Measurements from ENCODE around the gene SLC50A1.
"Not testable (repeated sequence)": the region's sequence is repeated elsewhere in the genome, so short reads cannot be mapped to it uniquely, and the experiment has no call there.

Gene SLC50A1

DNA sequence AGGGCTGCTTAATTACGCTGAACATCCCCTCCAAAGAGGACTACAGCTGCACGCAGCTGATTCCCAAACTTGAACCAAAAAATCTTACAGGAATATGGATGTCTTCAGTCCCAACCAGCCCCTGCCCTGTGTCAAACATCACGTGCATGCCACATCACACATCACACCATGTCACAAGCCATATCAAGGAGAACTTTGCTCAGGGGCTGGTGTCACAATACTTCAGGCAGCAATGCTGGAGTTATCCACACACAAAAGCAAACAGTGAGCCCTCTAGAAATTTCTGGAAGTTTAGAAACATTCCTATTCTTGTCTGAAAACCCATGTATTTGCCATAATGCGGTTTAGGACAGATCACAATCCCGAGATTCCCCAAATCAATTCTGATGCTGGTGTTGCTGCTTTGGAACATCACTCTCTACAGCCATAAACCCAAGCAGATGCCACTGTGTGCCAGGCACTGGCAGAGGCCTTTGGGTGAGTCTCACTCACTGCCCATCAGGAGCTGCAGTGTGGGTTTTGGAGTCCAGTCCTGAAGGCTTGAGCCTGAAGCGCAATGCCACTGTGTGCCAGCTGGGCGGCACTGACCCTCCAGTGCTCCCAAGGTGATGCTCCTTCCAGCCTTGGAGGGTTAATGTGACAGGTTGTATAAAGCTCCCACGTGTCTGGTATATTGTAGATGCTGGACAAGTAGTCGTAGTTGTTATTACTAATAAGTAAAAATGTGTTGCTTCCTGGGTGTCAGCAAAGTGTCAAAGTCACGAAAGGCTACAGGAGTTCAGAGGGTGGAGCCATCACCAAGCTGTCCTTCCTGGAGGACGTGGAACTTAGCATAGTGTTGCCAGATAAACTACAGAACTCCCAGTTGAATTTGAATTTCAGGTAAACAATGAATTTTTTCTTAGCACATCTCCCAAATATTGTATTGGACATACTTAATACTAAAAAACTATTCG, 28.1 kb upstream of the SLC50A1 start:
- no peak for DNase-seq
- Mint-ChIP-seq H3K4me1 (ENCODE audit: low read depth) (no peaks in the 10 kb centered on the region), H3K27me3 (no peaks in the 10 kb centered on the region), H3K4me3 (no peak overlapping the region), H3K9me3 (no peaks in the 10 kb centered on the region), H3K27ac (no peak overlapping the region), H3K36me3 (ENCODE audit: low read depth) (no peaks in the 10 kb centered on the region)

DNA sequence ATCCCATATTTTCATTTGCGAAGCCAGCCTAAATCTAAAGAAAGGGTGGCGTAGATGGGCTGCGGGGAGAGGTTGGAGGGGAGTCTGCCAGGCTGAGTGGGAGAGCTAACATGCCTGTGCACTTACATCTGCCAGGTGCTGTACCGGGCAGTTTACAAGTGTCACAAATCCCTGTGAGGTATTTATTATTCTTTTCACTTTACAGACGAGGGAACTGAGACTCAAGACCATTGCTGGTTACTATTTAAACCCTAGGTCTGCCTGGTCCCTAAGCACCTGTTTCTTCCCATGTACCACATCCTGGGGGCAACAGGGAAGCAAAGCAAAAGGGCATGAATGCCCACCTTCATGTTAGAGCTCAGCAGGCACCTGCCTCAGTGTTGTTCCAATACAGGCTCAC, 27.4 kb upstream of the SLC50A1 start:
- no peak for DNase-seq
- no peaks in the 10 kb centered on the region for H3K36me3 Mint-ChIP-seq (ENCODE audit: low read depth)
- H3K4me1 Mint-ChIP-seq (ENCODE audit: low read depth): no peaks in the 10 kb centered on the region
- H3K9me3 Mint-ChIP-seq: no peaks in the 10 kb centered on the region
- H3K4me3 Mint-ChIP-seq: no peak overlapping the region
- no peaks in the 10 kb centered on the region for H3K27me3 Mint-ChIP-seq
- H3K27ac Mint-ChIP-seq: no peak overlapping the region

DNA sequence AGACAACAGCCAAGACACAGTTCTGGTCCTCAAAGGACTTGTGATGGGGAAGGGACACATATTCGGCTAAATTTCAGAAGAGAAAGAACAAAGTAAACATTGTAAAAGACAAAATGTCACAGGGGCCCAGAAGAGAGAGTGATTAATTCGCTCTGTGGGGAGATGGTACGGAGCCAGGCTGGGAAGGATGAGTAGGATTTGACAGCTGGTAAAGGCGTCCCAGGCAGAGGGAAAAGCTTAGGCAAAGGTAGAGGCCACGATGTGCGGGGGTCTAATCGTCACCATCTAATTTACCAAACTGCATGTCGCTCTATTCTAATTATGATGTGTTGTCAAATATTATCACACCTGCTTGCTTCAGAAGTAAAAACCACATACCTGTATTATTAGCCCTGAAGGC, 25.3 kb upstream of the SLC50A1 start:
- Mint-ChIP-seq H3K9me3 (no peaks in the 10 kb centered on the region), H3K36me3 (ENCODE audit: low read depth) (no peaks in the 10 kb centered on the region), H3K27ac (no peak overlapping the region), H3K4me3 (no peak overlapping the region), H3K27me3 (no peaks in the 10 kb centered on the region), H3K4me1 (ENCODE audit: low read depth) (no peaks in the 10 kb centered on the region)
- DNase-seq: no peak

DNA sequence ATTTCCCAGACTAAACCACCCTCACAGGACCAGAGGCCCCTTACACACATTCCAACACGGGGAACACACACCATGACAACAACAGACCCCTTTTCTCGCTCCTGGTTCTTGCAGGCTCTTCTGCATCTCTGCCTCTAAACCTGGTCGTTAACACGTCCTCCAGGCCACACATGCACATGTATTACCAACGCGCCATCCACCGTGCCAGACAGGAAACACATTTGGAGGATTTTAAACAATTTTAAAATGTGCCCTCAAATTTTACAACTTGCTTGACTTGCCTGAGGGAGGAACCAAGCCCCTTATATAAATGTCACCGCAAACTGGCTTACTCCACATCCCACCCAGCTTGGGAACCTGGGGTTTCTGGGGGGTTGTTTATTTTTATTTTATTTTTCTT, 24.8 kb upstream of the SLC50A1 start:
- no peaks in the 10 kb centered on the region for H3K27me3 Mint-ChIP-seq

DNA sequence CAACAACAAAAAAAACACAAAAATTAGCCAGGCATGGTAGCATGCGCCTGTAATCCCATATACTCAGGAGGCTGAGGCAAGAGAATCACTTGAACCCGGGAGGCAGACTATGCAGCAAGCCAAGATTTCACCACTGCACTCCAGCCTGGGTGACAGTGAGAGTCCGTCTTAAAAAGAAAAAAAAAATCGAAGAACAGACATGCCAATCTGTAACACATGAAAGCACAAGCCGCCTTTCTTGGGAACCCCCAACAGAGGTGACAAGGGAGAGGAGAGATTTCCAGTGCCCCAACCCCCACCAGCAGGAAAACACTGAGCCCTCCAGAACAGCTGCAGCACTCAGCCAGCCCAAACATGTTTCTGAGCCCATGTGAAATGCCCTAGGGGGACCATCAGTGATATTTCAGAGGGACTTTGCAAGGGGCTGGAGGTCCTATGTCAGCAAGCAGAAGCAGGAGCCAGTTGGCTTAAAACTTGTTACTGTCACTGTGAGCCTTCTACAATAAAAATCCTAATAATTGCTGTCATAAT, 22.1 kb upstream of the SLC50A1 start:
- no peaks in the 10 kb centered on the region for H3K27me3 Mint-ChIP-seq
- H3K27ac Mint-ChIP-seq: no peak overlapping the region
- H3K9me3 Mint-ChIP-seq: no peaks in the 10 kb centered on the region
- no peaks in the 10 kb centered on the region for H3K36me3 Mint-ChIP-seq (ENCODE audit: low read depth)
- DNase-seq: no peak
- H3K4me1 Mint-ChIP-seq (ENCODE audit: low read depth): no peaks in the 10 kb centered on the region
- no peak overlapping the region for H3K4me3 Mint-ChIP-seq

More for the DNA sequence above, 24.8 kb upstream of the SLC50A1 start:
- no peak for DNase-seq
- Mint-ChIP-seq H3K4me3 (no peak overlapping the region), H3K4me1 (ENCODE audit: low read depth) (no peaks in the 10 kb centered on the region), H3K9me3 (no peaks in the 10 kb centered on the region), H3K27ac (no peak overlapping the region), H3K36me3 (ENCODE audit: low read depth) (no peaks in the 10 kb centered on the region)

DNA sequence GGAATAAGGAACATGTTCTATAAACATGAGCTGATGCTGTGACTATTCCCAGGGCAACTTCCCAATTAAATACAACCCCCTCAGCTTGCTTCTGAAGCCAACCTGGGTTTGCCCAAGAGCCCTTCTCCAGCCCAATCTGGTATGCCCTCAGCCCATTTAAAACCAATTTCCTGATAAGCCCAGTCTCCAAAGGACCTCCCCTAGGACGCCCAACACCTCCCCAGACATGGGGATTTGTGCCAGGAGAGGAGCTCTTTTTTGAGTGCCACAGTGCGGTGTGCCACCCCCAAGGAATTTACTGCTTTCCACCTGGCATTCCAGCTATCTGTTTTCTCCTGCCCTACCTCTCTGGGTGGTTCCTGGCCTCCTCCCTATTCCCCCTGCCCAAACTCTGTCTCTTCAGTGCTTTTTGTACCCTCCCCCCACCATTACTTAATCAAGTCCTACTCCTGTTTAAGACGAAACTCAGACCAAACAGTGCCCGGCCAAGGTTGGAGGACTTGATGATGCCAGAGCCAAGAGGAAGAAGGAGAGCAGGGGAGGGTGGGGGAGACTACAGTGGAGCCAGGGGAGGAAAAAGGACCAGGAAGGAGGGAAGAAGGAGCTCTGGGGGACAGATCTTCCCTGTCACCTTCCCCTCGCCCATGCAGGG, 19.4 kb upstream of the SLC50A1 start:
- Mint-ChIP-seq H3K9me3 (no peaks in the 10 kb centered on the region), H3K27ac (no peak overlapping the region), H3K27me3 (no peaks in the 10 kb centered on the region), H3K36me3 (ENCODE audit: low read depth) (no peaks in the 10 kb centered on the region), H3K4me1 (ENCODE audit: low read depth) (no peaks in the 10 kb centered on the region), H3K4me3 (no peak overlapping the region)
- no peak for DNase-seq

DNA sequence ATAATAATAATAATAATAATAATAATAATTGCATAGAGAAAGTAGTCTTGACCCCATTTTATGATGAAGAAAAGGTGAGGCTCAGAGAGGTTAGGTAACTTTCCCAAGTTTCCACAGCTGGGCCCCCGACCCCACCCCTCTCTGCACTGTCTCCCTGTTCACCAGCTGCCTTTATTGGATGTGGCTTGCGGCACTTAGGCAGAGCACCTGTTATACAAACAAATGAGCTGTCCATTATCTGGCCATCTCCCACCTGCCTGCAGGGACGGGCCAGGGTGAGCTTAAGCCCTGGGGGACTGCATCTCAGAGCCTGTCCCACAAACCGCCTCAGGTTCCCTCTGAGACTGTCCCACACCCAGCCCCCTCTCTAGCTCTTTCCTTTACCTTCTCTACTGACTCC, 18.0 kb upstream of the SLC50A1 start:
- Mint-ChIP-seq H3K27ac (no peak overlapping the region), H3K27me3 (no peaks in the 10 kb centered on the region), H3K4me1 (ENCODE audit: low read depth) (no peaks in the 10 kb centered on the region), H3K4me3 (no peak overlapping the region), H3K36me3 (ENCODE audit: low read depth) (no peaks in the 10 kb centered on the region), H3K9me3 (no peaks in the 10 kb centered on the region)
- no peak for DNase-seq

DNA sequence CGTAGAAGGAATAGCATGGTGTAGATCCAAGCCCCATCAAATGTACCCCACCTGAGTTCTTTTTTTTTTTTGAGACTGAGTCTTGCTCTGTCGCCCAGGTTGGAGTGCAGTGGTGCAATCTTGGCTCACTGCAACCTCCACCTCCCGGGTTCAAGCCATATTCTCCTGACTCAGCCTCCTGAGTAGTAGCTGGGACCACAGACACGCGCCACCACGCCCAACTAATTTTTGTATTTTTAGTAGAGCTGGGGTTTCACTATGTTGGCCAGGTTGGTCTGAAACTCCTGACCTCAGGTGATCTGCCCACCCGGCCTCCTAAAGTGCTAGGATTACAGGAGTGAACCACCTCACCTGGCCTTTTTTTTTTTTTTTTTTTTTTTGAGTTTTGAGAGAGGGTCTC, 17.6 kb upstream of the SLC50A1 start:
- not testable (repeated sequence) for DNase-seq; H3K9me3 Mint-ChIP-seq; H3K4me1 Mint-ChIP-seq (ENCODE audit: low read depth); H3K36me3 Mint-ChIP-seq (ENCODE audit: low read depth); H3K27ac Mint-ChIP-seq; H3K27me3 Mint-ChIP-seq; H3K4me3 Mint-ChIP-seq

DNA sequence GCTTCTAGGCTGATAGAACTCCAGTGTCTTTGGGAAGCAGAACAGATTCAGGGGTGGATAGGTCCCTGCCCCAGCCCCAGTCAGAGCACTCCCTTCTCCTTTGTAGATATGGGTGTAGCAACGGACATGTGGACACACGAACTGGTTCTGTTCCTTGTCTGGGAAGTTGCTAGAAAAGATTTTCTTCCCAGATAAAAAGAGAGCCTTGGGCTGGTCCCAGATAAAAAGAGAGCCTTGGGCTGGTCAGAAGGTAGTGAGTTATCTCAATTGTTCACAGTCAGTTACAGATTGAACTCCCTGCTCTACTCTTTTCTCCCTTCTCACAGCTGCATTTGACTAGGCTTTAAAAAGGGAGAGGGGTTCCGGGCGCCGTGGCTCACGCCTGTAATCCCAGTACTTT, 15.4 kb upstream of the SLC50A1 start:
- H3K9me3 Mint-ChIP-seq: no peaks in the 10 kb centered on the region
- H3K4me1 Mint-ChIP-seq (ENCODE audit: low read depth): no peaks in the 10 kb centered on the region
- no peak overlapping the region for H3K27ac Mint-ChIP-seq
- H3K36me3 Mint-ChIP-seq (ENCODE audit: low read depth): no peaks in the 10 kb centered on the region
- DNase-seq: no peak
- no peaks in the 10 kb centered on the region for H3K27me3 Mint-ChIP-seq
- no peak overlapping the region for H3K4me3 Mint-ChIP-seq

DNA sequence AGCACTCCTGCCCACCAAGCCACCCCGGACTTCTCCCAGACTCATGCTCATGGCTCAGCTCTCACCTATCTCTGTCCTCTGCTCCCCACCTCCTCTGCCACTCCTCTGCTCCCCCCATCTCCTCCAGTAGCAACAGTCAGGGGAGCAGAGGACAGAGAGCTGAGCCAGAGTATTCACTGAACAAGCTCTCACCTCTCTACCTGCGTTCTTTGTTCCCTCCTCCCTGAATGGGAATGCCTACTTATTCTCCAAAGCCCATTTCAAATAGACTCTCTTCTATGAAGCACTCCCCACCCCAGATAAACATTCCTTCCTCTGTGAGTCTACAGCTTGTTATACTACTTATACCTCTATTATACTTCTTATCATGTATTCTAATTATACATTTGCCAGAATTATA, 14.4 kb upstream of the SLC50A1 start:
- Mint-ChIP-seq H3K27ac (no peak overlapping the region), H3K36me3 (ENCODE audit: low read depth) (no peaks in the 10 kb centered on the region), H3K4me3 (no peak overlapping the region), H3K27me3 (peaks cover 3% of the 10 kb centered on the region), H3K9me3 (no peaks in the 10 kb centered on the region), H3K4me1 (ENCODE audit: low read depth) (no peaks in the 10 kb centered on the region)
- no peak for DNase-seq

DNA sequence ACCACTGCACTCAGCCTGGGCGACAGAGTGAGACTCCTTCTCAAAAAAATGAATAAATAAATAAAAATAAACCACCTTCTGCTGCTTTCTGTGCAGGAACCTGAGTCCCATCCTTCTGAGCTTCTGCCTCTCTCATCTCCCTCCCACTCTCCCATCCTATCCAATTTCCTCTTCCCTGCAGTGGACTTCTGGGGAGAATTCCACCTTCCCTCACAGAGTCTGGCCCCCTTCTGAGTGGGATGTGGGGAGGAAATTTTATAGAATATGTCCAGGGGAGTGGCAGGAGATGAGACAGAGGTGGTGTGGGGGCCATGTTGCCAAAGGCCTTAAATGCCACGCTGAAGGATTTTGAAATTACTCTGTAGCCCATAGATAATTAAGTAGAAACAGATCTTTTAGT, 13.3 kb upstream of the SLC50A1 start:
- Mint-ChIP-seq H3K4me1 (ENCODE audit: low read depth) (peaks cover 7% of the 10 kb centered on the region), H3K27me3 (peaks cover 10% of the 10 kb centered on the region), H3K9me3 (no peaks in the 10 kb centered on the region), H3K36me3 (ENCODE audit: low read depth) (no peaks in the 10 kb centered on the region), H3K27ac (no peak overlapping the region), H3K4me3 (no peak overlapping the region)
- no peak for DNase-seq

DNA sequence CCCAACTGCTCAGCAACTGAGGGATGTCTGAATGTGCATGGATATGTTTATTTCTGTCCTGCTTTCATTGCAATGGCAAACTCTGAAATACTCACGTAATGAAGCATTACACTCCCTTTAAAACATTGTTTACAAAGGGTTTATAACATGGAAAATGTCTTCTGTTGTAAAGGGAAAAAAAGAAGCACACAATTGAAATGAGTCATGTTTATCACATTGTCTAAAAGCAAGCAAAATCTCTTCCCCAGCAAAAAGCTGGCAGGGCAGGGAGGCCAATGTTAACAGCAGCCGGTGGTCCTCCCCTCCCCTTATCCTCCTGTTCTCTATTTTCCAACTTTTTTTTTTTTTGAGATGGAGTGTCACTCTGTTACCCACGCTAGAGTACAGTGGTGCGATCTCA, 11.9 kb upstream of the SLC50A1 start:
- no peak for DNase-seq
- Mint-ChIP-seq H3K4me3 (no peak overlapping the region), H3K27ac (no peak overlapping the region), H3K4me1 (ENCODE audit: low read depth) (peaks cover 20% of the 10 kb centered on the region), H3K36me3 (ENCODE audit: low read depth) (no peaks in the 10 kb centered on the region), H3K27me3 (peaks cover 23% of the 10 kb centered on the region), H3K9me3 (no peaks in the 10 kb centered on the region)

DNA sequence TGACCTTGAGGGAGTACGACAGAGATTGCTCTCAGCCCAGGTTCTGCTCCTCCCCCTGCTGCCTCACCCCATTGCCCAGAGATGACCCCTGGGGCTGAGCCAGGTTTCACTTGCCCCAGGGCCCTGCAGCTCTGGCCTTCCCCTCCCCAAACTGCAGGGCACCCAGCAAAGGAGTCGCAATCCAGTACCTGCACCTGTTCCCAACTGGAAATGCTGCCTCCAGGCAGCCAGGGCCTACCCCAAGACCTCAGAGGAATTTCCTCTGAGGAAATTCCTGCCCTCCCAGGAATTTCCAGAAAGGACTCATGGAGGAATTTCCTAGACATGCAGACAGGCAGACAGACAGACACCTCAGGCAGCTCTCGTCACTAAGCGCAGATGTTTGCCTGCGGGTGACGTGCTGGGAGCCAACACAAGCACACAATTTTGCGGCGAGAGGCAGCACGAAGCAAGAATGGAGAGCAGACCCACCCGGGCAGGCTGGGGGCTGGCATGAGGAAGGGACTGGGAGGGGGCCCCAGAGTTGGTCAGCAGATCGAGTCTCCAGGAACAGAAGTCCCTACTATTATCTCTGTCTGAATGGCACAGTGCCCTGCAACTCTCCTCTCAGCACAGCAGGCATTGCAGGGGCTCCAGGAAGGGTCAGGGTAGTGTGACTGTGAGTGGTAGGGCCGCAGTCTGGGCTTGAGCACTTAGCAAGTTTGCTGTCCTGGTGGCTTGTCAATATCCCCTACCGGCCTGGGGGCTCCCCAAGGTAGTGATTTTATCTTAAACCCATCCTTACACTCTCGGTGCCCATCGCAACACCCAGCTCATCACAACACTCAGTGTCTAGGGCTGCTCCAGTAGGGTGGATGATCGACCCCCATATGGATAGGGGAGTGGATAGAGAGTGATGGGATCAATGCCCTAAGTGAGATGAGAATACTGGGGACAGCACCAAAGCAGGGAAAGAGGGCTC, 10.9 kb upstream of the SLC50A1 start:
- no peak overlapping the region for H3K27ac Mint-ChIP-seq
- peaks cover 29% of the 10 kb centered on the region for H3K4me1 Mint-ChIP-seq (ENCODE audit: low read depth)
- no peak for DNase-seq
- no peaks in the 10 kb centered on the region for H3K36me3 Mint-ChIP-seq (ENCODE audit: low read depth)
- peaks cover 25% of the 10 kb centered on the region for H3K27me3 Mint-ChIP-seq
- H3K9me3 Mint-ChIP-seq: no peaks in the 10 kb centered on the region
- H3K4me3 Mint-ChIP-seq: no peak overlapping the region

DNA sequence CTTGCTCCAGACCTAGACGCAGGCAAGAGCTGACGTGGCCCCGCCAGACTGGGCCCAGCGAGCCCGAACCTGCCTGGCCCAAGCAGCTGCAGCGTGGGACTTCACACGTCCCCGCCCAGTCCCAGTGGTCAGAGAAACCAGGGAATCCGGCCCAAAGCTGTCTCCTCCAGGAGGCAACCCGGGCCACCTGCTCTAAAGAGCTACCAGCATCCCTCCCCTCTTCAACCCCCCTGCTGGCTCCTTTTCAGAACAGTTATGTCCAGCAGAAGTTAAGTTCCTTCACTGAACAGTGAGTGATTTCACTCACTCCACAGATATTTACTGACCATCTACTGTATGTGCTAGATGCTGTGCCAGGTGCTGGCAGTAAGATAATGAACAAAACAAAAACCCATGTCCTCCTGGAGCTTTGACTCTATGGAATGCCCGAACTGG, 10.1 kb upstream of the SLC50A1 start:
- H3K9me3 Mint-ChIP-seq: no peaks in the 10 kb centered on the region
- DNase-seq: no peak
- peaks cover 35% of the 10 kb centered on the region for H3K4me1 Mint-ChIP-seq (ENCODE audit: low read depth)
- peaks cover 25% of the 10 kb centered on the region for H3K27me3 Mint-ChIP-seq
- H3K27ac Mint-ChIP-seq: no peak overlapping the region
- no peak overlapping the region for H3K4me3 Mint-ChIP-seq
- no peaks in the 10 kb centered on the region for H3K36me3 Mint-ChIP-seq (ENCODE audit: low read depth)
